CD4-positive, alpha-beta T cell (primary cell): ENCODE data around the gene FERMT2. TPM values are rescaled to one million over a fixed set of nuclear protein-coding genes. Genes with fewer than 3 reads are reported as not detected.

Experiments
- ATAC-seq: fragments of 200-7000 bp; cut with Tn5 transposase; one replicate; pipeline ENCODE4 v1.10.0; 2022; ENCODE audit warnings: mild to moderate bottlenecking; ENCODE audit not compliant: poor library complexity
- CTCF ChIA-PET: fragments of 350-600 bp; sonication (Branson Sonifier 250); formaldehyde crosslinking; loops from one replicate; lab custom pipeline; 2021; ENCODE audit warnings: antibody characterized with exemption, inconsistent platforms; lab: Charles Lee
- POLR2A ChIA-PET: fragments of 350-600 bp; sonication (Branson Sonifier 250); formaldehyde crosslinking; loops from one replicate; lab custom pipeline; 2021; ENCODE audit warnings: antibody characterized with exemption, inconsistent platforms; lab: Charles Lee
- DNase-seq, 14 experiments: peaks; one replicate each; pipeline ENCODE4 v3.0.0-alpha.2; 2013 to 2020; ENCODE audit warnings: mixed read lengths in 2 of 14
- H3K27ac ChIP-seq, 2 donors: one replicate each; pipeline versions ENCODE4 v1.5.1 to v1.7.0; 2013; ENCODE audit warnings: low read length in 2 of 2, low read depth in 1 of 2, mild to moderate bottlenecking in 1 of 2
- H3K27me3 ChIP-seq, 2 experiments: 1 replicate in 1 of 2; 2 replicates in 1 of 2; pipeline versions ENCODE4 v1.6.1 to v1.7.0; 2013; ENCODE audit warnings: low read length in 2 of 2, control low read depth in 1 of 2, mild to moderate bottlenecking in 1 of 2, moderate library complexity in 1 of 2; ENCODE audit not compliant: insufficient read depth in 2 of 2, control insufficient read depth in 1 of 2
- H3K36me3 ChIP-seq: one replicate; pipeline ENCODE4 v1.6.1; 2013; ENCODE audit warnings: low read length, control low read depth; ENCODE audit not compliant: insufficient read depth
- H3K4me1 ChIP-seq: one replicate; pipeline ENCODE4 v1.6.1; 2013; ENCODE audit warnings: low read length, control low read depth; ENCODE audit not compliant: insufficient read depth
- H3K4me3 ChIP-seq: one replicate; pipeline ENCODE4 v1.5.1; 2013; ENCODE audit warnings: mild to moderate bottlenecking, low read length, moderate library complexity
- H3K9me3 ChIP-seq, 2 experiments: 1 replicate in 1 of 2; 2 replicates in 1 of 2; pipeline versions ENCODE4 v1.6.1 to v1.7.0; 2013; ENCODE audit warnings: low read length in 2 of 2, mild to moderate bottlenecking in 2 of 2, control low read depth in 1 of 2, moderate library complexity in 1 of 2; ENCODE audit not compliant: control insufficient read depth in 1 of 2, insufficient read depth in 1 of 2
- H3K27ac Mint-ChIP-seq: one replicate; pipeline ENCODE4 v1.8.0; 2020; ENCODE audit warnings: mixed read lengths
- H3K27me3 Mint-ChIP-seq: one replicate; pipeline ENCODE4 v1.8.0; 2021; ENCODE audit warnings: mixed read lengths
- H3K36me3 Mint-ChIP-seq: one replicate; pipeline ENCODE4 v1.8.0; 2021; ENCODE audit warnings: low read depth, mixed read lengths
- H3K4me1 Mint-ChIP-seq: one replicate; pipeline ENCODE4 v1.8.0; 2021; ENCODE audit warnings: low read depth, mixed read lengths
- H3K4me3 Mint-ChIP-seq: one replicate; pipeline ENCODE4 v1.8.0; 2020; ENCODE audit warnings: mild to moderate bottlenecking, mixed read lengths
- H3K9me3 Mint-ChIP-seq: one replicate; pipeline ENCODE4 v1.8.0; 2020; ENCODE audit warnings: mixed read lengths
- CTCF ChIP-seq: fragments of 200-600 bp; IDR thresholded peaks from one replicate; pipeline ENCODE4 v1.8.0; 2022; ENCODE audit warnings: antibody characterized with exemption, mild to moderate bottlenecking
- intact Hi-C, 2 experiments: fragments of 100-400 bp; cut with DNase I in 1 of 2; cut with micrococcal nuclease in 1 of 2; formaldehyde crosslinking; loops; one replicate each; pipeline versions ENCODE4 v1.15.1 to v1.9.0; 2023 to 2025; cut with DNase I, micrococcal nuclease
- total RNA-seq, 174 experiments: library from RNA in 2 of 174; stranded (reverse) in 2 of 174; gene quantifications; one replicate each; pipeline ENCODE4 v1.2.3 and lab custom pipeline; 2021 to 2026

FERMT2 gene
- total RNA-seq, 2 experiments from 2014 or later, result 0.44 to 0.61 TPM

- intact Hi-C loops, result no loop called here
- H3K27ac ChIP-seq, result no peak overlapping the region
- H3K27me3 ChIP-seq, result no peaks in the 10 kb centered on the region
- H3K36me3 Mint-ChIP-seq, result no peaks in the 10 kb centered on the region
- no peaks in the 10 kb centered on the region for H3K9me3 ChIP-seq
- no peak overlapping the region for H3K4me3 ChIP-seq
- no peaks in the 10 kb centered on the region for H3K36me3 ChIP-seq
- POLR2A ChIA-PET, result no interaction called here
- peaks cover 6% of the 10 kb centered on the region for H3K27me3 Mint-ChIP-seq
- no peak overlapping the region for H3K27ac Mint-ChIP-seq
- H3K9me3 Mint-ChIP-seq, result no peaks in the 10 kb centered on the region
- ATAC-seq (no peak), DNase-seq (no peak)
- no peaks in the 10 kb centered on the region for H3K4me1 ChIP-seq
- H3K4me3 Mint-ChIP-seq, result no peak overlapping the region
- H3K4me1 Mint-ChIP-seq, result no peaks in the 10 kb centered on the region
- CTCF ChIA-PET, result no interaction called here
- TF ChIP-seq CTCF, result no peak
These were observed 74.5 kb downstream of the FERMT2 start for GRCh38 chr14:52876311-52876710.

GRCh38 chr14:52875707-52876106, 75.1 kb downstream of the FERMT2 start:
- ChIA-PET CTCF (no interaction called here), POLR2A (no interaction called here)
- H3K36me3 ChIP-seq, result no peaks in the 10 kb centered on the region
- intact Hi-C loops, result no loop called here
- H3K4me1 ChIP-seq, result no peaks in the 10 kb centered on the region
- Mint-ChIP-seq H3K9me3 (no peaks in the 10 kb centered on the region), H3K4me1 (no peaks in the 10 kb centered on the region), H3K27ac (no peak overlapping the region), H3K36me3 (no peaks in the 10 kb centered on the region), H3K4me3 (no peak overlapping the region), H3K27me3 (peaks cover 6% of the 10 kb centered on the region)
- no peak for TF ChIP-seq CTCF
- H3K27ac ChIP-seq, result no peak overlapping the region
- no peak for DNase-seq
- ATAC-seq, result no peak
- H3K9me3 ChIP-seq, result no peaks in the 10 kb centered on the region
- no peak overlapping the region for H3K4me3 ChIP-seq
- H3K27me3 ChIP-seq, result no peaks in the 10 kb centered on the region

GRCh38 chr14:52874389-52874788, 76.5 kb downstream of the FERMT2 start:
- H3K27ac Mint-ChIP-seq, result no peak overlapping the region
- no peaks in the 10 kb centered on the region for H3K9me3 Mint-ChIP-seq
- ChIA-PET CTCF (interaction anchor here (0.7 kb wide), 1 partner anchor 59 kb away, joined by 3 read pairs; no protein-coding TSS in a partner anchor), POLR2A (no interaction called here)
- no peaks in the 10 kb centered on the region for H3K4me1 ChIP-seq
- no peaks in the 10 kb centered on the region for H3K36me3 Mint-ChIP-seq
- H3K27me3 ChIP-seq, result no peaks in the 10 kb centered on the region
- peaks cover 6% of the 10 kb centered on the region for H3K27me3 Mint-ChIP-seq
- H3K4me1 Mint-ChIP-seq, result no peaks in the 10 kb centered on the region
- no peaks in the 10 kb centered on the region for H3K36me3 ChIP-seq
- no peak overlapping the region for H3K4me3 ChIP-seq
- no peaks in the 10 kb centered on the region for H3K9me3 ChIP-seq
- DNase-seq (no peak), ATAC-seq (no peak)
- no peak overlapping the region for H3K27ac ChIP-seq
- H3K4me3 Mint-ChIP-seq, result no peak overlapping the region
- TF ChIP-seq CTCF, result no peak
- intact Hi-C loops, result no loop called here
